HL-60 (cell line): ENCODE measurements around the gene SLC38A1.

ENCODE experiments used
- CTCF ChIP-seq: IDR thresholded peaks from one replicate; pipeline ENCODE4 v1.5.1; 2011; ENCODE audit warnings: low read length, control low read depth, inconsistent platforms; ENCODE audit not compliant: insufficient read depth
- POLR2AphosphoS5 ChIP-seq: IDR thresholded peaks from 2 replicates; pipeline ENCODE4 v1.6.1; 2012; ENCODE audit warnings: low read depth

- TF ChIP-seq POLR2AphosphoS5 (no peak), CTCF (no peak)
Measured at GRCh38 chr12:46218322-46219095, 50.3 kb downstream of the SLC38A1 start.
